HG03342 (cell line): ENCODE results near the gene PARD3.

Experiments
- ATAC-seq: cut with Tn5 transposase; IDR thresholded peaks from one replicate; pipeline ENCODE4 v1.9.1; 2021; ENCODE audit warnings: mild to moderate bottlenecking, moderate library complexity; ENCODE audit not compliant: unreplicated experiment

PARD3 gene

DNA sequence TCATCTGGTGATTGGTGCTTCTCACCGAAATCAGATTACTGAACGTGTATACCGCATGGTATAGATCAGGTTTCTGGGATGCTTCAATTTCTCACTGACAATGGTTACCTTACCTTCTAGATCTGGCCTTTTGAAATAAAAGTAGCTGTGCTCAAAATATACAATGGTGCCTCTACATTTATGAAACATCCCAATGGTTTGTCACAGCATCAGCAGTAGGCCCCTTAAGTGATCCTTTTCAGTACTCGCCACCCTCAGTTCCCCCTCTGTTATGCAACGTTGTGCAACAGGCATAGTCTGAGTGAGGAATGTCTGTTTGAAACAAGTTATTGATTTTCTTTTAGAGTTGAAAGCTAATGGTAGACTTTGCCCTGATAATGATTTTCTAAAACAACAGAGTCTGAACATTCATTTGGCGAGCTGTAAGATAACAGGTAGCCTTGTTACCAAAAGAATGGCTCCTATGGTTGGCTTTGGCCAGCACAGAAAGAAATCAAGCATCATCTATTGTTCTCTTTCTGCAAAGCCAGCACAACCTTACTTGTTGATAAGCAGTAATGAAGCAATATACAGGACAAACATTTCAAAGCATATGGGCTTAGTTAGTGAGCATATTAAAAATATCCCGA lies 693.9 kb downstream of the PARD3 start:
- ATAC-seq, result no peak

DNA sequence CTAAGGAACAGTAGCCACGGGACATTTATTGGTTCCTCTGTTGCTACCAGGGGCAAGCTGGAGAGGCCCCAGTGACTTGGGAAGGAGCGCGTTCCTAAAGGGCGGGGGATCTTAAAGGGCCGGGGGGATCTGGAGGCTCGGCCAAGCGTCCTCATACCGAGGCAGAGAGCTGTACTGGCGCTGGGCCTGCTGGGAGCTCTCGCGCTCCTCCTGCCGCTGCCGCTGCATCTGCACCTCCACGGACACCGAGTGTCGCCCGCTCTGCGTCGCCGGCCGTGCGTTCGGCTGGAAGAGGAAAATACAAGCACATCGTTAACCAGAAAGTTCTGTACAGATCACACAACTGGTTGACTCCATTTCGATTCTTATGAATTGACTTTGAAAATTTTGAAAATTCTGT lies 695.6 kb downstream of the PARD3 start:
- ATAC-seq, result no peak

- ATAC-seq, result no peak
Observed at GRCh38 chr10:34116681-34117271, 698.3 kb downstream of the PARD3 start.

- ATAC-seq, result no peak
Observed at GRCh38 chr10:34116220-34116641, 698.9 kb downstream of the PARD3 start.

- ATAC-seq, result no peak
Observed at GRCh38 chr10:34114914-34115313, 700.2 kb downstream of the PARD3 start.

DNA sequence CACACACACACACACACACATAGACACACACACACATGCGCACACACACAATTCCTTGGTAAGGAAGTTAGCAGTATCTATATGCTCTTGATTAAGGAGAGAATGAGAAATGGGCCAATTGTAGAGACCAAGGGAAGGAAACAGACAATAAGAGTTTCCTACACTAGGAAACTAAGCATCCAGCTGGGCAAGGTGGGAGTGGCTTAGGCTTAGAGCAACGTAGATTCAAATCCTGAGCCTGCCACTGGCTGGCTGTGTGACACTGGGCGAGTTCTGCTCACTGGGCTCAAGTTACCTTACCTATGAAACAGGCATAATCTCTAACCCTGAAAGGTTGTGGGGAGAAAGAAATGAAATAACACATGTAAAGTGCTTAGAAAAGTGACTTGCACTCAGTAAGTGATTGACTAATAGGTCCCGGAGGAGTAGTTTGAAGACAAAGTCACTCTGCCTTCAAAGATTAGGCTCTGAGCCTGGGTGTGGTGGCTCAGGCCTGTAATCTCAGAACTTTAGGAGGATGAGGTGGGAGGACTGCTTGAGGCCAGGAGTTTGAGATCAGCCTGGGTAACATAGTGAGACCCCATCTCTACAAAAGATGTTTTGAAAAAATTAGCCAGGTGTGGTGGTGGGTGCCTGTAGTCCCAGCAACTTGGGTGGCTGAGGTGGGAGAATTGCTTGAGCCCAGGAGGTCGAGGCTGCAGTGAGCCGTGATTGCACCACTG lies 701.4 kb downstream of the PARD3 start:
- ATAC-seq, result no peak

DNA sequence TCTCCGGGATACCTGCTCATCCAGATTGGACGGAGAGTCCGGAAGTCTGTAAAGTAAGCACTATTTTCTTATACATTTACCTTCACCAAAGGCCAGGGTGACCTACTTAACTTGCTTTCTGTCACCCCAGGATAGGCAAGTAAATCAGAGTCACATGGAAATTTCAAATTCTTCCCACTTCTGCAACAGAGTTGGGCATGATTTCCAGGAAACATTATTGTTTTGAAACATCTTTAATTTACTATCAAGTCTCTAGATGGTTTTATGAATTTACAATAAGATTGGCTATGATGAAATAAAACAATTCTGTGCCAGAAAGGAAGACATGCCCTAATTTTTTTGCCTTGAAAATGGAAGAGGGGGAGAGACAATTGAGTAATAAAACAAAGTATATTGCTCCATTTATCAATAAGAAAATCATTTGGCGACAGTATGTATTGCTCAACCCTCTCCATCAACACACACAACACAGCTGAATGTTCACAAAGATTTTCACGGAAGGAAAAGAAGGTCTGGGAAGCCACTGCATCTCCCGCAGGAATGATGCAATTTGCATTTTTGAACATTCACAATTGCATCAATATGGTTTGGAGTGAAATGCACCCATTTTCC lies 702.8 kb downstream of the PARD3 start:
- ATAC-seq, result no peak

DNA sequence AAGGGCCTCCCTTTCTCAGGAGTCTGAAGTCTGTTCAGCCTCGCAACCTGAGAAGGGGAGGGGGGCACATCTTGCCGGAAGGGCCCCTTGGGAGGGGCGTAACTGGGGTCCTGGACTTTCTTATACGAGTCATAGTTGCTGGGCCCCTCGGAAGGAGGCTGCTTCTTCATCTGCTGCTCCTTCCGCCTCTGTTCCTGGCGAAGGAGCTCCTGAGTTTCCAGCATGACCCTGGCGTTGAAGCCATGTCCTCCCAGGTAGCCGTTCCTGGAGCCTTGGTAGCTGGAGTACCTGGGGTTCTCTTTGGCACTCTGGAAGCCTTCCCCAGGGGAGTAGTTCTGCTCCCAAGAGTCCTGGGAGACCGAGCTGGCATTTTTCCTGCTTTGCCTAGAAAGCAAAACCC lies 703.9 kb downstream of the PARD3 start:
- ATAC-seq, result no peak

- ATAC-seq, result no peak
Observed at GRCh38 chr10:34109952-34110702, 705.0 kb downstream of the PARD3 start.

DNA sequence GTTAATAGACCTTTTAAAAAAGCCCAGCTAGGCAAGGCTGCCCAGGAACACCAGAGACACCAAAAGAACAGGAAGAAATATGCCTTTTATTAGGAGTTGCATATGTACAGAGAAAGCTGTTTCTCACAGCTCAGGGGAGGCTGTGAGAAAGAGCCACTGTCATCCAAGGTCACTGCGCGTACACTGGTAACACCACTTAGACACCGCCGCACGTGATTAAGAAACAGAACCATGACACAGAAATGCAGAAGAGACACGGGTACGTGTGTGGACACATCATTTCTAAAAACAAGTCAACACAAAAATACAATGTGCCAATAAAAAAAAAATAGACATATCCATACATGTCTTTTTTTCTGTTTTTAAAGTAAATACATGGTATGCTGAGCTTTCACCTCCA lies 705.6 kb downstream of the PARD3 start:
- ATAC-seq, result no peak

- no peak for ATAC-seq
Observed at GRCh38 chr10:34107626-34108516, 707.2 kb downstream of the PARD3 start.

GRCh38 chr10:34106356-34106885 lies 708.7 kb downstream of the PARD3 start:
- no peak for ATAC-seq

DNA sequence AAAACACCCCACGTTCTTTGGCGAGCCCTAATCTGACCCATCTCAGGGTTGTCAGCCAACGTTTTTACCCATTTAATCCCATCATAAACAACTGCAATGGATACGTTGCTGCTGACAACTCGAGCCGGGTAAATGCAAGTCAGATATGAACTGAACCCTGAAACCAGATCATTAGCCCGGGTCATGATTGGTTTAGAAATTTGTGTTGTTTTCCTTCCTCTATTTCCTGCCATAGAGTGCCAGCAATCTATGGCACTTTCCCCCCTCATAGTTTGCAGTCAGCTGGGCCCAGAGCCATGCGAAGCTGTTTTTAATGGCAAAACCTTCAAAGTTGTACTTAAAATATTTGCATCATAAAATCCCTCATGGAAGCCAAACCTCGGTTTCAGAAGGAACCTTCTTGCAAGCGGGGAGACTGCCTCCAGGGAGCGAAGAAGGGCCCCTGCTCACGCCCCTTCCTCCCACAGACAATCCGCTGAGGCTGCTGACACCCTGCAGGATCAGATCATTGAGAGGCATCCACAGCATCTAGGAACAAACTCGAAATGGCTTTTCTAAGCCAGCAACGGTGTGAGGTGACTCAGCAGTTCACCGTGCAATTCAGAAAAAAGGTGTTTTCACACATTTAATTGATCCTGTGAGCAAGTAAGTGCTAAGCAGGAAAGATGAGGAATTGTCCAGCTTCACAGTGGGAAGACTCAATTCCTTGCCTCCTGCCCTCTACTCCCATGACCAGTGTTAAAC lies 710.1 kb downstream of the PARD3 start:
- ATAC-seq, result no peak

GRCh38 chr10:34102893-34103506 lies 712.1 kb downstream of the PARD3 start:
- ATAC-seq, result no peak

DNA sequence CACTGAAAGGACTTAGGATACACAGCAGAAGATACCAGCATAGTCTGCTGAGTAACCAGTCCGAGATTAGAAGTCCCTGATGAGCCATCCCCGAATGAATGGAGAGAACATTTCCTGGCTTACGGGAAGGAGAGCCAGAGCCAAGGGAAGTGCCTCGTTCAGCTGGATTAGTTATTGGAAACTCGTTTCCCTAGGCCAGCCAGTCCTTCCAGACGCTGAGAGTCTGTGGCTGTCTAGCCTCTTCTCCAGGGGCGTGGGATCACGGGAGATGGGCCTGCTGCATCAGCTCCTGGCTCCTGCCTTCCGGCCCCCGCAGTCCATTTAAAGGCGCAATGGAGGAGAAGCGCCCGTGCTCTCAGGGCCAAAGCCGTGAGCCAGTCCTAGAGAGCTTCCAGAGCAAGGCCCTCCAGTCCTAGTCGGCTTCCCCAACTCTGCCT lies 712.8 kb downstream of the PARD3 start:
- no peak for ATAC-seq

DNA sequence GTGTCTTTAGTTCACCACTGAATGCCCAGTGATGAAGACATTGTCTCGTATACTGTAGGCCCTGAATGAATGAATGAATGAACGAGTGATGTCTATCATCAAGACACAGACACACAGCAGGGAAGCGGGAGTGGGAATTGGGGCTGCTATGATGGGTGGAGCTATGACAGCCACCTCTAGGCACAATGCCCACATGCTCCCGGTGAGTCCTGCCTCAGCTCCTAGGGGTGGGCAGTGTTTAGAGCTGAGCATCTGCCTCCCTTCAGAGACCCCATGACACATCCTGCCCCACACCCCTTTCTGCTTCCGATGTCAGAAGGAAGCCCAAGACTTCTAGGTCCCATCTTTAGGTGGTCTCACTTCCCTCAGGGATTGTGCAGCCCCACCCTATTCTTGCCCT lies 714.1 kb downstream of the PARD3 start:
- no peak for ATAC-seq

GRCh38 chr10:34098821-34099567 lies 716.1 kb downstream of the PARD3 start:
- ATAC-seq, result no peak

DNA sequence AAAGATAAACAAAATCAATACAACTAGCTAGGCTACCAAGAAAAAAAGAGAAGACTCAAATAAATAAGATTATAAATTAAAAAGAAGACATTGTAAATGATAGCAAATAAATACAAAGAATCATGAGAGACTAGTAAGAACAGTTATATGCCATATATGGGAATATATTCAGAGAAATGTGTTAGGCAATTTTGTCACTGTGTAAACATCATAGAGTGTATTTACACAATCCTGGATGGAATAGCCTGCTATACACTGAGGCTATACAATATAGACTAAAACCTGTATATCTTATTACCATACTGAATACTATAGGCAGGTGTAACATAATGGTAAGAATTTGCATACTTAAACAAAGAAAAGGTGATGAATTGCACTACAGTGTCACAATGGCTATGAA lies 717.4 kb downstream of the PARD3 start:
- no peak for ATAC-seq
